K562 (cell line): ENCODE measurements around the gene MRNIP. TPM values are rescaled to one million over a fixed set of nuclear protein-coding genes. Genes with fewer than 3 reads are reported as not detected.

Experiments
- CBX5 ChIP-seq: IDR thresholded peaks from 2 replicates; pipeline ENCODE4 v1.6.1; 2014; ENCODE audit warnings: low read depth, borderline replicate concordance
- CREBBP ChIP-seq: IDR thresholded peaks from one replicate; pipeline ENCODE4 v1.6.1; 2012; ENCODE audit warnings: low read depth, mild to moderate bottlenecking, control low read depth, inconsistent platforms, low read length
- DDX20 ChIP-seq: fragments of 450-650 bp; IDR thresholded peaks from 2 replicates; pipeline ENCODE4 v1.6.1; 2016; ENCODE audit warnings: missing genetic modification characterization, low read depth, mild to moderate bottlenecking, missing compliant biosample characterization, moderate library complexity
- FOXK2 ChIP-seq, 2 experiments: fragments of 450-650 bp; IDR thresholded peaks in 1 of 2; conservative IDR thresholded peaks in 1 of 2; 2 replicates each; pipeline ENCODE4 v1.6.1; 2016; ENCODE audit warnings: low read depth in 2 of 2, mild to moderate bottlenecking in 1 of 2
- HBP1 ChIP-seq: fragments of 450-650 bp; formaldehyde crosslinking; IDR thresholded peaks from 2 replicates; pipeline ENCODE4 v1.4.0; 2022; ENCODE audit warnings: missing genetic modification characterization
- HDAC6 ChIP-seq: IDR thresholded peaks from 2 replicates; pipeline ENCODE4 v1.6.1; 2012; ENCODE audit warnings: low read depth, mild to moderate bottlenecking, control low read depth, inconsistent platforms, low read length, moderate library complexity
- ILK ChIP-seq: fragments of 450-650 bp; IDR thresholded peaks from 2 replicates; pipeline ENCODE4 v1.6.1; 2016; ENCODE audit warnings: missing genetic modification characterization, low read depth, mild to moderate bottlenecking, missing compliant biosample characterization, moderate library complexity, borderline replicate concordance
- KLF16 ChIP-seq: IDR thresholded peaks from 2 replicates; pipeline ENCODE4 v1.6.1; 2016; ENCODE audit warnings: antibody characterized with exemption
- MAFG ChIP-seq: fragments of 450-650 bp; conservative IDR thresholded peaks from 2 replicates; pipeline ENCODE4 v1.6.1; 2016; ENCODE audit warnings: missing genetic modification characterization, missing compliant biosample characterization
- MECOM ChIP-seq: fragments of 250-450 bp; sonication (Bioruptor Pico); IDR thresholded peaks from 2 replicates; pipeline ENCODE4 v1.8.0; 2022; ENCODE audit warnings: inconsistent platforms
- MEF2A ChIP-seq: IDR thresholded peaks from 2 replicates; pipeline ENCODE4 v1.6.1; 2011; ENCODE audit warnings: low read depth, mild to moderate bottlenecking, low read length, moderate library complexity; ENCODE audit not compliant: control insufficient read depth
- MEF2D ChIP-seq: conservative IDR thresholded peaks from 2 replicates; pipeline ENCODE4 v1.6.1; 2016; ENCODE audit warnings: low read depth, missing genetic modification characterization, missing compliant biosample characterization
- NFIX ChIP-seq: fragments of 250-450 bp; sonication (Bioruptor Pico); IDR thresholded peaks from 2 replicates; pipeline ENCODE4 v1.4.0; 2020; ENCODE audit warnings: low read depth, mild to moderate bottlenecking, moderate library complexity
- PTRF ChIP-seq: fragments of 450-650 bp; IDR thresholded peaks from 2 replicates; pipeline ENCODE4 v1.6.1; 2016; ENCODE audit warnings: mild to moderate bottlenecking, missing genetic modification characterization, missing compliant biosample characterization
- RBM15 ChIP-seq: fragments of 200-400 bp; formaldehyde crosslinking; IDR thresholded peaks from 2 replicates; pipeline ENCODE4 v1.6.1; 2018; ENCODE audit warnings: mild to moderate bottlenecking, low read length, moderate library complexity; ENCODE audit not compliant: insufficient read depth
- SMARCC2 ChIP-seq: fragments of 450-650 bp; IDR thresholded peaks from 2 replicates; pipeline ENCODE4 v1.6.1; 2017; ENCODE audit warnings: antibody characterized with exemption, moderate library complexity, mild to moderate bottlenecking, low read depth
- SMARCE1 ChIP-seq: fragments of 450-650 bp; IDR thresholded peaks from 2 replicates; pipeline ENCODE4 v1.7.1; 2016; ENCODE audit warnings: mild to moderate bottlenecking
- SRSF7 ChIP-seq: fragments of 200-400 bp; formaldehyde crosslinking; optimal IDR thresholded peaks from 2 replicates; pipeline ENCODE3; 2017; ENCODE audit warnings: mild to moderate bottlenecking, low read depth, low read length
- TGIF2 ChIP-seq: sonication (generic); formaldehyde crosslinking; IDR thresholded peaks from 2 replicates; pipeline ENCODE4 v1.8.1; 2022; ENCODE audit warnings: mild to moderate bottlenecking, missing genetic modification reagents, moderate library complexity
- U2AF1 ChIP-seq: fragments of 200-400 bp; formaldehyde crosslinking; optimal IDR thresholded peaks from 2 replicates; pipeline ENCODE3; 2017; ENCODE audit warnings: mild to moderate bottlenecking, low read depth, low read length, moderate library complexity
- ZBTB49 ChIP-seq: sonication (generic); formaldehyde crosslinking; IDR thresholded peaks from 2 replicates; pipeline ENCODE4 v1.8.0; 2022; ENCODE audit warnings: missing genetic modification reagents, mild to moderate bottlenecking, borderline replicate concordance
- ZFP1 ChIP-seq: fragments of 450-650 bp; formaldehyde crosslinking; IDR thresholded peaks from 2 replicates; pipeline ENCODE4 v1.4.0; 2020; ENCODE audit warnings: mild to moderate bottlenecking, mixed read lengths
- ZNF12 ChIP-seq: sonication (generic); formaldehyde crosslinking; IDR thresholded peaks from 2 replicates; pipeline ENCODE4 v1.4.0; 2020; ENCODE audit warnings: mild to moderate bottlenecking, missing genetic modification reagents
- ZNF124 ChIP-seq: sonication (generic); formaldehyde crosslinking; IDR thresholded peaks from 2 replicates; pipeline ENCODE4 v1.8.1; 2022; ENCODE audit warnings: missing genetic modification reagents
- ZNF140 ChIP-seq: fragments of 250-450 bp; sonication (Bioruptor Pico); IDR thresholded peaks from 2 replicates; pipeline ENCODE4 v1.8.0; 2021; ENCODE audit warnings: moderate library complexity, mild to moderate bottlenecking, inconsistent platforms
- ZNF76 ChIP-seq: fragments of 250-450 bp; sonication (Bioruptor Pico); IDR thresholded peaks from 2 replicates; pipeline ENCODE4 v1.4.0; 2020; ENCODE audit warnings: mild to moderate bottlenecking, moderate library complexity, borderline replicate concordance
- ZNF780A ChIP-seq: fragments of 250-450 bp; sonication (Bioruptor Pico); IDR thresholded peaks from 2 replicates; pipeline ENCODE4 v1.5.0; 2021; ENCODE audit warnings: mild to moderate bottlenecking
- polyA plus RNA-seq, 8 experiments: library from polyadenylated mRNA; depleted of rRNA in 4 of 8; stranded (reverse) in 5 of 8; unstranded in 3 of 8; fragments of >200 nt; fragmentation: Nextera tagmentation in 2 of 8; fragmentation: Illumina TruSeq in 1 of 8; extraction: Ambion mirVana in 2 of 8; extraction: Trizol in 1 of 8; gene quantifications; 2 replicates each; pipeline versions ENCODE4 v1.2.1 to v1.2.3, GENCODE V29; 2011 to 2014; ENCODE audit warnings: inconsistent platforms in 1 of 8, missing spikeins in 1 of 8
- total RNA-seq, 7 experiments: library from RNA; depleted of rRNA in 6 of 7; stranded (reverse); fragments of >200 nt in 6 of 7; fragmentation: Illumina TruSeq in 2 of 7; extraction: Trizol in 2 of 7; gene quantifications; 2 replicates each; pipeline versions ENCODE4 v1.2.1 to v1.2.3, GENCODE V29; 2011 to 2021; ENCODE audit warnings: low replicate concordance in 1 of 7

The MRNIP gene
- total and polyA plus RNA-seq, 9 of the 15 experiments (the other 6 are each of a cell fraction or from before 2014, with no cell fraction given): 3.6 to 39.0 (median 16.8) TPM

- TF ChIP-seq MAFG: no peak
- no peak for TF ChIP-seq FOXK2 (conservative IDR thresholded peaks at IDR 0.05 in 1 of 2, IDR thresholded peaks at IDR 0.05 in 1 of 2; ENCODE audit: low read depth in 2 of 2)
- no peak for TF ChIP-seq CREBBP
- no peak for TF ChIP-seq ZNF140 (CRISPR knock-in tag)
- 0 out of 2 replicates have a peak, but pooled peaks have one; percentile 41 for TF ChIP-seq ZFP1
- no peak for TF ChIP-seq HBP1
- TF ChIP-seq ILK (tag): no peak
- TF ChIP-seq MEF2D (tag): no peak
- peak; percentile 51 for TF ChIP-seq PTRF (tag)
- TF ChIP-seq ZNF124: no peak
- TF ChIP-seq ZBTB49 (CRISPR knock-in tag): no peak
- no peak for TF ChIP-seq KLF16
- TF ChIP-seq ZNF12 (CRISPR knock-in tag): no peak
- TF ChIP-seq SRSF7: no peak
- TF ChIP-seq RBM15: no peak
- TF ChIP-seq SMARCE1: no peak
- no peak for TF ChIP-seq CBX5
- TF ChIP-seq HDAC6: no peak
- TF ChIP-seq ZNF780A (CRISPR knock-in tag): 0 out of 2 replicates have a peak, but pooled peaks have one; percentile 20
- TF ChIP-seq MEF2A: no peak
- TF ChIP-seq TGIF2 (CRISPR knock-in tag): no peak
- no peak for TF ChIP-seq U2AF1
- peak; percentile 71; the same call in 1 of the 2 replicates for TF ChIP-seq ZNF76
- 0 out of 2 replicates have a peak, but pooled peaks have one; percentile 57 for TF ChIP-seq MECOM (CRISPR knock-in tag)
- no peak for TF ChIP-seq SMARCC2
- no peak for TF ChIP-seq NFIX
- TF ChIP-seq DDX20 (tag): no peak
Measured at GRCh38 chr5:179820127-179820482, 38.5 kb downstream of the MRNIP start (continued).
